ENCODE results near the gene NIP7.

- TF ChIP-seq CTCF (IDR thresholded peaks at IDR 0.05) (no peak), ZFX (IDR thresholded peaks at IDR 0.05; ENCODE audit: borderline replicate concordance) (no peak)
Observed at GRCh38 chr16:69319826-69320739, 19.5 kb upstream of the NIP7 start.

Data from 22Rv1 (cell line).